ENCODE measurements around the gene ADAM17. TPM values are rescaled to one million over a fixed set of nuclear protein-coding genes. Genes with fewer than 3 reads are reported as not detected.
"Not testable (repeated sequence)": the region's sequence is repeated elsewhere in the genome, so short reads cannot be mapped to it uniquely, and the experiment has no call there.

Gene ADAM17
- polyA plus RNA-seq, 1 donor (not counting 4 experiments of a cell fraction or from before 2014, with no cell fraction given) = 13.3 TPM

- H3K9me3 ChIP-seq (ENCODE audit: control insufficient read depth, low read depth, low read length) = no peaks in the 10 kb centered on the region
- H3K36me3 ChIP-seq (ENCODE audit: control insufficient read depth in 2 of 2, extremely low read depth in 1 of 2, insufficient read depth in 2 of 2, low read length in 2 of 2) = peaks cover 8 to 13% of the 10 kb centered on the region in 2 experiments
- no peak overlapping the region for H3K27ac ChIP-seq (ENCODE audit: control insufficient read depth, insufficient read depth, low read length)
- DNase-seq (ENCODE audit: low read depth, low spot score) = no peak
- H3K9ac ChIP-seq (ENCODE audit: control insufficient read depth, extremely low read depth, insufficient read depth, low read length) = no peak overlapping the region
- peaks cover 2% of the 10 kb centered on the region for H3K9me1 ChIP-seq (ENCODE audit: control insufficient read depth, extremely low read depth, insufficient read depth, low read length)
- TF ChIP-seq CTCF (optimal IDR thresholded peaks at IDR 0.05 in 1 of 3, IDR thresholded peaks at IDR 0.05 in 1 of 3, conservative IDR thresholded peaks at IDR 0.05 in 1 of 3; ENCODE audit: extremely low read depth in 1 of 3, insufficient read depth in 2 of 3, low read length in 3 of 3) = no peak
- TF ChIP-seq EZH2 (IDR thresholded peaks at IDR 0.05; ENCODE audit: low read length) = no peak
- H3K79me2 ChIP-seq (ENCODE audit: control insufficient read depth, insufficient read depth, low read length) = no peaks in the 10 kb centered on the region
- no peak for FAIRE-seq
- dilution Hi-C loops (cut with MboI; ENCODE audit: extremely low pct_ligation_motif_present, low sequenced_read_pairs) = no loop called here
- H3K4me1 ChIP-seq (ENCODE audit: control insufficient read depth, extremely low read depth, insufficient read depth, low read length) = peaks cover 2% of the 10 kb centered on the region
- no peaks in the 10 kb centered on the region for H4K20me1 ChIP-seq (ENCODE audit: control insufficient read depth, extremely low read depth, insufficient read depth, low read length)
- H3K27me3 ChIP-seq (ENCODE audit: control insufficient read depth, extremely low read depth, insufficient read depth, low read length) = no peaks in the 10 kb centered on the region
- no peak overlapping the region for H3K4me3 ChIP-seq (ENCODE audit: control insufficient read depth in 2 of 3, extremely low read depth in 1 of 3, insufficient read depth in 2 of 3, low read depth in 1 of 3, low read length in 3 of 3)
- H3K4me2 ChIP-seq (ENCODE audit: control insufficient read depth, extremely low read depth, insufficient read depth, low read depth, low read length) = no peak overlapping the region
- no peak overlapping the region for H2AFZ ChIP-seq (ENCODE audit: control insufficient read depth, low read length)
Observed at GRCh38 chr2:9518163-9518562, 37.5 kb downstream of the ADAM17 start.

GRCh38 chr2:9517118-9517782 is 38.4 kb downstream of the ADAM17 start:
- Histone ChIP-seq H3K9me3 (ENCODE audit: control insufficient read depth, low read depth, low read length) (no peaks in the 10 kb centered on the region), H3K4me3 (ENCODE audit: control insufficient read depth in 2 of 3, extremely low read depth in 1 of 3, insufficient read depth in 2 of 3, low read depth in 1 of 3, low read length in 3 of 3) (no peak overlapping the region), H3K4me2 (ENCODE audit: control insufficient read depth, extremely low read depth, insufficient read depth, low read depth, low read length) (no peak overlapping the region), H3K79me2 (ENCODE audit: control insufficient read depth, insufficient read depth, low read length) (no peaks in the 10 kb centered on the region), H4K20me1 (ENCODE audit: control insufficient read depth, extremely low read depth, insufficient read depth, low read length) (no peaks in the 10 kb centered on the region), H3K36me3 (ENCODE audit: control insufficient read depth in 2 of 2, extremely low read depth in 1 of 2, insufficient read depth in 2 of 2, low read length in 2 of 2) (peaks cover 15 to 17% of the 10 kb centered on the region in 2 experiments), H3K27ac (ENCODE audit: control insufficient read depth, insufficient read depth, low read length) (no peak overlapping the region), H3K9ac (ENCODE audit: control insufficient read depth, extremely low read depth, insufficient read depth, low read length) (no peak overlapping the region), H3K27me3 (ENCODE audit: control insufficient read depth, extremely low read depth, insufficient read depth, low read length) (no peaks in the 10 kb centered on the region), H3K9me1 (ENCODE audit: control insufficient read depth, extremely low read depth, insufficient read depth, low read length) (peaks cover 2% of the 10 kb centered on the region), H3K4me1 (ENCODE audit: control insufficient read depth, extremely low read depth, insufficient read depth, low read length) (peaks cover 2% of the 10 kb centered on the region), H2AFZ (ENCODE audit: control insufficient read depth, low read length) (no peak overlapping the region)
- TF ChIP-seq EZH2 (IDR thresholded peaks at IDR 0.05; ENCODE audit: low read length) (no peak), CTCF (optimal IDR thresholded peaks at IDR 0.05 in 1 of 3, IDR thresholded peaks at IDR 0.05 in 1 of 3, conservative IDR thresholded peaks at IDR 0.05 in 1 of 3; ENCODE audit: extremely low read depth in 1 of 3, insufficient read depth in 2 of 3, low read length in 3 of 3) (no peak)
- dilution Hi-C loops (cut with MboI; ENCODE audit: extremely low pct_ligation_motif_present, low sequenced_read_pairs) = no loop called here
- no peak for FAIRE-seq
- no peak for DNase-seq (ENCODE audit: low read depth, low spot score)

- H3K9ac ChIP-seq (ENCODE audit: control insufficient read depth, extremely low read depth, insufficient read depth, low read length); FAIRE-seq; H3K9me3 ChIP-seq (ENCODE audit: control insufficient read depth, low read depth, low read length); H3K4me3 ChIP-seq (ENCODE audit: control insufficient read depth in 2 of 3, extremely low read depth in 1 of 3, insufficient read depth in 2 of 3, low read depth in 1 of 3, low read length in 3 of 3); DNase-seq (ENCODE audit: low read depth, low spot score); H3K9me1 ChIP-seq (ENCODE audit: control insufficient read depth, extremely low read depth, insufficient read depth, low read length); dilution Hi-C loops (cut with MboI; ENCODE audit: extremely low pct_ligation_motif_present, low sequenced_read_pairs); H3K27ac ChIP-seq (ENCODE audit: control insufficient read depth, insufficient read depth, low read length); H3K4me2 ChIP-seq (ENCODE audit: control insufficient read depth, extremely low read depth, insufficient read depth, low read depth, low read length); H2AFZ ChIP-seq (ENCODE audit: control insufficient read depth, low read length); H4K20me1 ChIP-seq (ENCODE audit: control insufficient read depth, extremely low read depth, insufficient read depth, low read length); H3K4me1 ChIP-seq (ENCODE audit: control insufficient read depth, extremely low read depth, insufficient read depth, low read length); H3K79me2 ChIP-seq (ENCODE audit: control insufficient read depth, insufficient read depth, low read length); H3K27me3 ChIP-seq (ENCODE audit: control insufficient read depth, extremely low read depth, insufficient read depth, low read length): not testable (repeated sequence)
- H3K36me3 ChIP-seq (ENCODE audit: control insufficient read depth in 2 of 2, extremely low read depth in 1 of 2, insufficient read depth in 2 of 2, low read length in 2 of 2) = peaks cover 16% of the 10 kb centered on the region in 2 experiments
Observed at GRCh38 chr2:9513946-9514345, 41.7 kb downstream of the ADAM17 start.

Measured in keratinocyte (primary cell).